ENCODE data around the gene TRAFD1. TPM values are rescaled to one million over a fixed set of nuclear protein-coding genes. Genes with fewer than 3 reads are reported as not detected.

TRAFD1 gene
- total and polyA plus RNA-seq, 4 donors: 38.1 to 48.2 (median 42.8) TPM

- DNase-seq (ENCODE audit: low read depth in 4 of 6, low spot score in 6 of 6): no peak
- Histone ChIP-seq H3K36me3 (ENCODE audit: control insufficient read depth, insufficient read depth, low read length) (no peaks in the 10 kb centered on the region), H3K27me3 (ENCODE audit: control insufficient read depth, insufficient read depth, low read length) (no peaks in the 10 kb centered on the region), H3K4me1 (ENCODE audit: control insufficient read depth, insufficient read depth, low read length) (peaks cover 14% of the 10 kb centered on the region), H3K9me3 (ENCODE audit: control insufficient read depth, insufficient read depth, low read length) (no peaks in the 10 kb centered on the region), H3K4me3 (ENCODE audit: low read depth, low read length) (no peak overlapping the region), H3K27ac (ENCODE audit: low read depth, low read length) (no peak overlapping the region)
- 100% methylated on average over 5 of the region's 7 CpGs for WGBS (ENCODE audit: insufficient coverage)
These were observed 1.6 kb downstream of the TRAFD1 start for GRCh38 chr12:112126911-112127310.

- peaks cover 11% of the 10 kb centered on the region for H3K4me1 ChIP-seq (ENCODE audit: control insufficient read depth, insufficient read depth, low read length)
- no peak overlapping the region for H3K27ac ChIP-seq (ENCODE audit: low read depth, low read length)
- DNase-seq (ENCODE audit: low read depth in 4 of 6, low spot score in 6 of 6): no peak
- peaks cover 8% of the 10 kb centered on the region for H3K36me3 ChIP-seq (ENCODE audit: control insufficient read depth, insufficient read depth, low read length)
- H3K9me3 ChIP-seq (ENCODE audit: control insufficient read depth, insufficient read depth, low read length): no peaks in the 10 kb centered on the region
- H3K27me3 ChIP-seq (ENCODE audit: control insufficient read depth, insufficient read depth, low read length): no peaks in the 10 kb centered on the region
- WGBS (ENCODE audit: insufficient coverage): no CpG with 5 or more reads among the region's 2 CpGs
- H3K4me3 ChIP-seq (ENCODE audit: low read depth, low read length): no peak overlapping the region
These were observed 5.2 kb downstream of the TRAFD1 start for GRCh38 chr12:112130441-112130998.

GRCh38 chr12:112131686-112132085 is 6.3 kb downstream of the TRAFD1 start:
- no CpG with 5 or more reads among the region's 1 CpG for WGBS (ENCODE audit: insufficient coverage)
- no peaks in the 10 kb centered on the region for H3K27me3 ChIP-seq (ENCODE audit: control insufficient read depth, insufficient read depth, low read length)
- H3K27ac ChIP-seq (ENCODE audit: low read depth, low read length): no peak overlapping the region
- H3K4me1 ChIP-seq (ENCODE audit: control insufficient read depth, insufficient read depth, low read length): peaks cover 3% of the 10 kb centered on the region
- no peaks in the 10 kb centered on the region for H3K9me3 ChIP-seq (ENCODE audit: control insufficient read depth, insufficient read depth, low read length)
- no peak for DNase-seq (ENCODE audit: low read depth in 4 of 6, low spot score in 6 of 6)
- peaks cover 19% of the 10 kb centered on the region for H3K36me3 ChIP-seq (ENCODE audit: control insufficient read depth, insufficient read depth, low read length)
- H3K4me3 ChIP-seq (ENCODE audit: low read depth, low read length): no peak overlapping the region

- no peak overlapping the region for H3K4me3 ChIP-seq (ENCODE audit: low read depth, low read length)
- H3K9me3 ChIP-seq (ENCODE audit: control insufficient read depth, insufficient read depth, low read length): no peaks in the 10 kb centered on the region
- no peaks in the 10 kb centered on the region for H3K4me1 ChIP-seq (ENCODE audit: control insufficient read depth, insufficient read depth, low read length)
- no peak for DNase-seq (ENCODE audit: low read depth in 4 of 6, low spot score in 6 of 6)
- H3K27ac ChIP-seq (ENCODE audit: low read depth, low read length): no peak overlapping the region
- H3K36me3 ChIP-seq (ENCODE audit: control insufficient read depth, insufficient read depth, low read length): peaks cover 34% of the 10 kb centered on the region
- WGBS (ENCODE audit: insufficient coverage): 100% methylated on average over 1 of the region's 5 CpGs
- no peaks in the 10 kb centered on the region for H3K27me3 ChIP-seq (ENCODE audit: control insufficient read depth, insufficient read depth, low read length)
These were observed 8.1 kb downstream of the TRAFD1 start for GRCh38 chr12:112133418-112133817.

GRCh38 chr12:112134731-112135130 is 9.4 kb downstream of the TRAFD1 start:
- WGBS (ENCODE audit: insufficient coverage): 86% methylated on average over 2 of the region's 3 CpGs
- no peaks in the 10 kb centered on the region for H3K4me1 ChIP-seq (ENCODE audit: control insufficient read depth, insufficient read depth, low read length)
- no peak overlapping the region for H3K4me3 ChIP-seq (ENCODE audit: low read depth, low read length)
- H3K36me3 ChIP-seq (ENCODE audit: control insufficient read depth, insufficient read depth, low read length): peaks cover 47% of the 10 kb centered on the region
- no peaks in the 10 kb centered on the region for H3K27me3 ChIP-seq (ENCODE audit: control insufficient read depth, insufficient read depth, low read length)
- H3K9me3 ChIP-seq (ENCODE audit: control insufficient read depth, insufficient read depth, low read length): no peaks in the 10 kb centered on the region
- DNase-seq (ENCODE audit: low read depth in 4 of 6, low spot score in 6 of 6): no peak
- H3K27ac ChIP-seq (ENCODE audit: low read depth, low read length): no peak overlapping the region

- Histone ChIP-seq H3K27ac (ENCODE audit: low read depth, low read length) (no peak overlapping the region), H3K9me3 (ENCODE audit: control insufficient read depth, insufficient read depth, low read length) (no peaks in the 10 kb centered on the region), H3K36me3 (ENCODE audit: control insufficient read depth, insufficient read depth, low read length) (peaks cover 76% of the 10 kb centered on the region), H3K4me1 (ENCODE audit: control insufficient read depth, insufficient read depth, low read length) (no peaks in the 10 kb centered on the region), H3K27me3 (ENCODE audit: control insufficient read depth, insufficient read depth, low read length) (no peaks in the 10 kb centered on the region), H3K4me3 (ENCODE audit: low read depth, low read length) (no peak overlapping the region)
- 100% methylated on average over 1 of the region's 5 CpGs for WGBS (ENCODE audit: insufficient coverage)
- DNase-seq (ENCODE audit: low read depth in 4 of 6, low spot score in 6 of 6): no peak
These were observed 15.4 kb downstream of the TRAFD1 start for GRCh38 chr12:112140728-112141127.

- WGBS (ENCODE audit: insufficient coverage): no CpG with 5 or more reads among the region's 1 CpG
These were observed 20.8 kb downstream of the TRAFD1 start for GRCh38 chr12:112146123-112146522.

GRCh38 chr12:112148031-112148513 is 22.7 kb downstream of the TRAFD1 start:
- 46% methylated on average over 2 of the region's 3 CpGs for WGBS (ENCODE audit: insufficient coverage)
- no peak overlapping the region for H3K4me3 ChIP-seq (ENCODE audit: low read depth, low read length)
- no peak overlapping the region for H3K27ac ChIP-seq (ENCODE audit: low read depth, low read length)
- peak in 1 of 6 donors; percentile 17 for DNase-seq (ENCODE audit: low read depth in 4 of 6, low spot score in 6 of 6)
- H3K4me1 ChIP-seq (ENCODE audit: control insufficient read depth, insufficient read depth, low read length): no peaks in the 10 kb centered on the region
- peaks cover 77% of the 10 kb centered on the region for H3K36me3 ChIP-seq (ENCODE audit: control insufficient read depth, insufficient read depth, low read length)
- H3K27me3 ChIP-seq (ENCODE audit: control insufficient read depth, insufficient read depth, low read length): no peaks in the 10 kb centered on the region
- no peaks in the 10 kb centered on the region for H3K9me3 ChIP-seq (ENCODE audit: control insufficient read depth, insufficient read depth, low read length)

More at GRCh38 chr12:112146123-112146522, 20.8 kb downstream of the TRAFD1 start:
- H3K9me3 ChIP-seq (ENCODE audit: control insufficient read depth, insufficient read depth, low read length): no peaks in the 10 kb centered on the region
- H3K27ac ChIP-seq (ENCODE audit: low read depth, low read length): no peak overlapping the region
- no peak for DNase-seq (ENCODE audit: low read depth in 4 of 6, low spot score in 6 of 6)
- H3K36me3 ChIP-seq (ENCODE audit: control insufficient read depth, insufficient read depth, low read length): peaks cover 68% of the 10 kb centered on the region
- H3K27me3 ChIP-seq (ENCODE audit: control insufficient read depth, insufficient read depth, low read length): no peaks in the 10 kb centered on the region
- H3K4me3 ChIP-seq (ENCODE audit: low read depth, low read length): no peak overlapping the region
- no peaks in the 10 kb centered on the region for H3K4me1 ChIP-seq (ENCODE audit: control insufficient read depth, insufficient read depth, low read length)

- WGBS (ENCODE audit: insufficient coverage): 97% methylated on average over 5 of the region's 5 CpGs
These were observed 24.2 kb downstream of the TRAFD1 start for GRCh38 chr12:112149596-112149995.

GRCh38 chr12:112151766-112152541 is 26.6 kb downstream of the TRAFD1 start:
- Histone ChIP-seq H3K9me3 (ENCODE audit: control insufficient read depth, insufficient read depth, low read length) (no peaks in the 10 kb centered on the region), H3K36me3 (ENCODE audit: control insufficient read depth, insufficient read depth, low read length) (peaks cover 63% of the 10 kb centered on the region), H3K27ac (ENCODE audit: low read depth, low read length) (no peak overlapping the region), H3K27me3 (ENCODE audit: control insufficient read depth, insufficient read depth, low read length) (no peaks in the 10 kb centered on the region), H3K4me1 (ENCODE audit: control insufficient read depth, insufficient read depth, low read length) (no peaks in the 10 kb centered on the region), H3K4me3 (ENCODE audit: low read depth, low read length) (no peak overlapping the region)
- DNase-seq (ENCODE audit: low read depth in 4 of 6, low spot score in 6 of 6): no peak
- WGBS (ENCODE audit: insufficient coverage): 97% methylated on average over 8 of the region's 11 CpGs

More at GRCh38 chr12:112149596-112149995, 24.2 kb downstream of the TRAFD1 start:
- no peaks in the 10 kb centered on the region for H3K27me3 ChIP-seq (ENCODE audit: control insufficient read depth, insufficient read depth, low read length)
- no peak for DNase-seq (ENCODE audit: low read depth in 4 of 6, low spot score in 6 of 6)
- H3K9me3 ChIP-seq (ENCODE audit: control insufficient read depth, insufficient read depth, low read length): no peaks in the 10 kb centered on the region
- H3K4me3 ChIP-seq (ENCODE audit: low read depth, low read length): no peak overlapping the region
- H3K36me3 ChIP-seq (ENCODE audit: control insufficient read depth, insufficient read depth, low read length): peaks cover 76% of the 10 kb centered on the region
- H3K27ac ChIP-seq (ENCODE audit: low read depth, low read length): no peak overlapping the region
- no peaks in the 10 kb centered on the region for H3K4me1 ChIP-seq (ENCODE audit: control insufficient read depth, insufficient read depth, low read length)
